SK-N-SH treated with all-trans-retinoic acid at 6 μM for 48 hours (cell line): Measurements from ENCODE around the gene ZCCHC7.
A peak's percentile ranks its signal among the peaks of the same experiment; 100 is the strongest.

Source experiments
- ATAC-seq: fragments of 200-7000 bp; cut with Tn5 transposase; 3 replicates; pipeline ENCODE4 v1.9.1; 2020; ENCODE audit warnings: mild to moderate bottlenecking, moderate library complexity
- ARNTL ChIP-seq: fragments of 450-650 bp; formaldehyde crosslinking; IDR thresholded peaks from 2 replicates; pipeline ENCODE4 v1.5.0; 2020; ENCODE audit warnings: low read depth, mild to moderate bottlenecking, moderate library complexity, borderline replicate concordance
- BACH2 ChIP-seq: fragments of 250-450 bp; sonication (Bioruptor Pico); IDR thresholded peaks from 2 replicates; pipeline ENCODE4 v1.9.0; 2021; ENCODE audit warnings: mild to moderate bottlenecking, borderline replicate concordance
- CREB5 ChIP-seq: fragments of 250-450 bp; sonication (Bioruptor Pico); IDR thresholded peaks from 2 replicates; pipeline ENCODE4 v1.5.1; 2020; ENCODE audit warnings: low read depth, mild to moderate bottlenecking, moderate library complexity
- CSDC2 ChIP-seq: fragments of 250-450 bp; sonication (Bioruptor Pico); IDR thresholded peaks from 2 replicates; pipeline ENCODE4 v1.5.0; 2020; ENCODE audit warnings: mild to moderate bottlenecking, moderate library complexity
- CSRNP3 ChIP-seq: fragments of 250-450 bp; sonication (Bioruptor Pico); IDR thresholded peaks from 2 replicates; pipeline ENCODE4 v1.5.1; 2021; ENCODE audit warnings: mild to moderate bottlenecking, moderate library complexity
- ESRRG ChIP-seq: fragments of 250-450 bp; sonication (Bioruptor Pico); IDR thresholded peaks from 2 replicates; pipeline ENCODE4 v1.6.1; 2021; ENCODE audit warnings: mild to moderate bottlenecking
- GLIS3 ChIP-seq: fragments of 250-450 bp; sonication (Bioruptor Pico); IDR thresholded peaks from 2 replicates; pipeline ENCODE4 v1.5.0; 2020; ENCODE audit warnings: mild to moderate bottlenecking, moderate library complexity
- OSR1 ChIP-seq: fragments of 250-450 bp; sonication (Bioruptor Pico); IDR thresholded peaks from 2 replicates; pipeline ENCODE4 v1.8.0; 2022; ENCODE audit warnings: moderate library complexity, mild to moderate bottlenecking, inconsistent platforms
- POU6F1 ChIP-seq: fragments of 250-450 bp; sonication (Bioruptor Pico); IDR thresholded peaks from 2 replicates; pipeline ENCODE4 v1.8.0; 2021; ENCODE audit warnings: low read depth, mild to moderate bottlenecking, moderate library complexity, borderline replicate concordance
- PPARA ChIP-seq: fragments of 250-450 bp; sonication (Bioruptor Pico); IDR thresholded peaks from 2 replicates; pipeline ENCODE4 v1.5.0; 2020; ENCODE audit warnings: mild to moderate bottlenecking, borderline replicate concordance
- RARB ChIP-seq: fragments of 250-450 bp; sonication (Bioruptor Pico); IDR thresholded peaks from 2 replicates; pipeline ENCODE4 v1.8.0; 2021; ENCODE audit warnings: mild to moderate bottlenecking, moderate library complexity
- SNAI2 ChIP-seq: fragments of 250-450 bp; sonication (Bioruptor Pico); IDR thresholded peaks from 2 replicates; pipeline ENCODE4 v1.5.0; 2020; ENCODE audit warnings: mild to moderate bottlenecking, moderate library complexity
- TOX ChIP-seq: fragments of 250-450 bp; sonication (Bioruptor Pico); IDR thresholded peaks from 2 replicates; pipeline ENCODE4 v1.8.0; 2021; ENCODE audit warnings: mild to moderate bottlenecking, moderate library complexity, borderline replicate concordance
- TSHZ2 ChIP-seq: fragments of 250-450 bp; sonication (Bioruptor Pico); IDR thresholded peaks from 2 replicates; pipeline ENCODE4 v1.5.0; 2020; ENCODE audit warnings: mild to moderate bottlenecking, moderate library complexity
- ZC3H10 ChIP-seq: fragments of 250-450 bp; sonication (Bioruptor Pico); IDR thresholded peaks from 2 replicates; pipeline ENCODE4 v1.5.1; 2021; ENCODE audit warnings: mild to moderate bottlenecking, moderate library complexity
- ZFP30 ChIP-seq: fragments of 450-650 bp; formaldehyde crosslinking; IDR thresholded peaks from 2 replicates; pipeline ENCODE4 v1.5.0; 2022; ENCODE audit warnings: mild to moderate bottlenecking, moderate library complexity
- ZNF565 ChIP-seq: fragments of 450-650 bp; formaldehyde crosslinking; conservative IDR thresholded peaks from 2 replicates; pipeline ENCODE4 v1.5.0; 2020; ENCODE audit warnings: low read depth, mild to moderate bottlenecking, moderate library complexity
- ZNF70 ChIP-seq: fragments of 450-650 bp; formaldehyde crosslinking; IDR thresholded peaks from 2 replicates; pipeline ENCODE4 v1.5.0; 2020; ENCODE audit warnings: mild to moderate bottlenecking, moderate library complexity
- ZNF8 ChIP-seq: fragments of 450-650 bp; formaldehyde crosslinking; IDR thresholded peaks from 2 replicates; pipeline ENCODE4 v1.5.0; 2020; ENCODE audit warnings: mild to moderate bottlenecking, moderate library complexity

ZCCHC7 gene

GRCh38 chr9:37364751-37365360 is 244.5 kb downstream of the ZCCHC7 start:
- ATAC-seq: peak; percentile 41; the same call in 2 of the 3 replicates
- TF ChIP-seq ARNTL (CRISPR knock-in tag) (no peak), POU6F1 (CRISPR knock-in tag) (no peak), CSRNP3 (CRISPR knock-in tag) (no peak), ZFP30 (CRISPR knock-in tag) (no peak), SNAI2 (no peak), CREB5 (CRISPR knock-in tag) (no peak), BACH2 (CRISPR knock-in tag) (no peak), ZNF8 (CRISPR knock-in tag) (no peak), OSR1 (no peak)

- no peak for ATAC-seq
- no peak for TF ChIP-seq ZC3H10 (CRISPR knock-in tag)
- no peak for TF ChIP-seq ZNF8 (CRISPR knock-in tag)
- no peak for TF ChIP-seq PPARA
Measured at GRCh38 chr9:37369671-37370070, 249.3 kb downstream of the ZCCHC7 start.

- no peak for ATAC-seq
- TF ChIP-seq TSHZ2 (CRISPR knock-in tag) (no peak), CSDC2 (CRISPR knock-in tag) (no peak), PPARA (no peak), ZNF70 (no peak), ZNF565 (no peak), CREB5 (CRISPR knock-in tag) (no peak), TOX (no peak), GLIS3 (CRISPR knock-in tag) (no peak), SNAI2 (no peak), CSRNP3 (CRISPR knock-in tag) (no peak), OSR1 (no peak), RARB (CRISPR knock-in tag) (no peak), ZC3H10 (CRISPR knock-in tag) (no peak), ZNF8 (CRISPR knock-in tag) (no peak), ESRRG (CRISPR knock-in tag) (no peak)
Measured at GRCh38 chr9:37370282-37370681, 249.9 kb downstream of the ZCCHC7 start.
